ENCODE results near the gene ARHGAP15. TPM values are rescaled to one million over a fixed set of nuclear protein-coding genes. Genes with fewer than 3 reads are reported as not detected.

Gene ARHGAP15
- total RNA-seq, 2 donors from 2014 or later, result 2.6 to 6.9 TPM

DNA sequence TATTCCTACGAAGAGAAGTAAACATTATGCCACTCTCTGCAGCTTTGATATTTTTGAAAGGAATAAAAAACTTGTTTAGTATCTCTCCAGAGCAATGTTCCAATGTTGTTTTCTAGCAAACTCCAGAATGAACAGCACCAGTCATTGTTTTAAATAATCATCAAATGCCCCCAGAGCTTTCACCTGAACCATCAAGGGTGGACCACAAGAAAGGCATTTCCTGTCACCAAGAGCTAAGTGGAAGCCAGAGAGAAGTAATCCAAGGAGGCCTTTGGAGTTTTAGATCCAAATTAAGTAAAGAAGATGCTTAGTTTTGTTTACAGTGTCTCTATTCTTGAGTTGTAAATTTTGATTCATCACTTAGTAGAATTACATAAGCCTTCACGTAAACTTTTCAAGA lies 559.0 kb downstream of the ARHGAP15 start:
- Histone ChIP-seq H3K27ac (no peak overlapping the region), H3K9me3 (no peaks in the 10 kb centered on the region), H3K4me3 (no peak overlapping the region), H3K27me3 (no peaks in the 10 kb centered on the region), H3K36me3 (no peaks in the 10 kb centered on the region), H3K4me1 (no peaks in the 10 kb centered on the region)
- no peak for DNase-seq (ENCODE audit: low spot score)
- TF ChIP-seq, protein P1, sequence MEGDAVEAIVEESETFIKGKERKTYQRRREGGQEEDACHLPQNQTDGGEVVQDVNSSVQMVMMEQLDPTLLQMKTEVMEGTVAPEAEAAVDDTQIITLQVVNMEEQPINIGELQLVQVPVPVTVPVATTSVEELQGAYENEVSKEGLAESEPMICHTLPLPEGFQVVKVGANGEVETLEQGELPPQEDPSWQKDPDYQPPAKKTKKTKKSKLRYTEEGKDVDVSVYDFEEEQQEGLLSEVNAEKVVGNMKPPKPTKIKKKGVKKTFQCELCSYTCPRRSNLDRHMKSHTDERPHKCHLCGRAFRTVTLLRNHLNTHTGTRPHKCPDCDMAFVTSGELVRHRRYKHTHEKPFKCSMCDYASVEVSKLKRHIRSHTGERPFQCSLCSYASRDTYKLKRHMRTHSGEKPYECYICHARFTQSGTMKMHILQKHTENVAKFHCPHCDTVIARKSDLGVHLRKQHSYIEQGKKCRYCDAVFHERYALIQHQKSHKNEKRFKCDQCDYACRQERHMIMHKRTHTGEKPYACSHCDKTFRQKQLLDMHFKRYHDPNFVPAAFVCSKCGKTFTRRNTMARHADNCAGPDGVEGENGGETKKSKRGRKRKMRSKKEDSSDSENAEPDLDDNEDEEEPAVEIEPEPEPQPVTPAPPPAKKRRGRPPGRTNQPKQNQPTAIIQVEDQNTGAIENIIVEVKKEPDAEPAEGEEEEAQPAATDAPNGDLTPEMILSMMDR (IDR thresholded peaks at IDR 0.05), result no peak

DNA sequence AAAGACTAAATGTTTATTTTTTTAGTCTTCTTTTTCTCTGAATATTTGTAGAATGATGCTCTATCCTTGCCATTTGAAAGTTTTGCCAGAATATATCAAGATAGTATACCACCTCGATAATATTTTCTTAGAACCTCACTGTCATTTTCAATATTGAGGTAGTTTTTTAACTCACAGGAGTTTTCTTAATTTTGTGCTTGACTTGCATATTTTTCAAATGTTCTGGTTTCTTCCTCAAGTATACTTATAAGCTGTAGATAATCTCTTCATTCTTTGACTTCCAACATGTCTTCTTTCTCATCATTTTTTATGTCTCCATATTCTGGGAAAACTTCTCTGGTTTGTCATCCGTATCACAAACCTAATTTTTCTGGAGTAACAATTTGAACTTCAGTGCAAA lies 559.6 kb downstream of the ARHGAP15 start:
- no peaks in the 10 kb centered on the region for H3K9me3 ChIP-seq
- TF ChIP-seq, protein P1 (IDR thresholded peaks at IDR 0.05), result no peak
- H3K27me3 ChIP-seq, result no peaks in the 10 kb centered on the region
- H3K36me3 ChIP-seq, result no peaks in the 10 kb centered on the region
- no peak for DNase-seq (ENCODE audit: low spot score)
- no peaks in the 10 kb centered on the region for H3K4me1 ChIP-seq
- H3K27ac ChIP-seq, result no peak overlapping the region
- no peak overlapping the region for H3K4me3 ChIP-seq

DNA sequence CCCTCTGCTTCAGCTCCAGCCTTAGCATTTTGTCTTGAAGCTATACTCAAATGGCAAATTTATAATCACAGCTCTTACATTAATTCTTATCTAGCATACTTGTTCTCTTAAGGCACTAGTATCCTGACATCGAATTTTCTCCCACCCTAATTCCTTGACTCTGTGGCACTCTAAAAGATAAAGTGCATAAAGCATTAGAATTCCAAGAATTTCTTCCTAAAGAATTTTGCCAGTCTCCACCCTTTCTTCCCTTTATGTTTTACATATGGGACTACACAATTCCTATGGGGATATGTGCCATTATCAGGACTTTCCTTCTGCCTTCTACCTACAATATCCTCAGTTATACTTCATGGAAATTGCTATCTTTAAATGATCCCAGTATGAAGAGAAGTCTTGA lies 560.3 kb downstream of the ARHGAP15 start:
- H3K9me3 ChIP-seq, result no peaks in the 10 kb centered on the region
- H3K27ac ChIP-seq, result no peak overlapping the region
- H3K4me1 ChIP-seq, result no peaks in the 10 kb centered on the region
- no peak for DNase-seq (ENCODE audit: low spot score)
- H3K4me3 ChIP-seq, result no peak overlapping the region
- TF ChIP-seq, protein P1 (IDR thresholded peaks at IDR 0.05), result no peak
- no peaks in the 10 kb centered on the region for H3K27me3 ChIP-seq
- no peaks in the 10 kb centered on the region for H3K36me3 ChIP-seq

DNA sequence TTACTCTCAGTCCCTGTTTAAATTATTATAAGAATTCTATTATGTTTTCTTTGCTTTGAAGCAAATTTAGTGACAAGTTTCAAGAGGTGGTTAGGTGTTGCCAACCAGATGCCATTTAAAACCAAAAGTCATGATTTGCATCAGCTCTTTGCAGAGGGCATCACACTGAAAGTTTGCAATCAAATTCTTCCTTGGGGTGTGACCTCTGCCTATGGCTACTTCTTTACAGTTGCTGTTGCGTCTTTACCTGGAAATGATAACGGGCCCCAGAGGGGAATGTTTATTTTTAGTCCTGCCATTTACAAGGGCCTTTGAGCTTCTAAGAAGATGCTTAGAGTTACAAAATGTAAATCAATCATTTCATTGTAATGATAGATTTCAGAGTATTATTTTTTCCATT lies 561.0 kb downstream of the ARHGAP15 start:
- no peaks in the 10 kb centered on the region for H3K9me3 ChIP-seq
- no peak for DNase-seq (ENCODE audit: low spot score)
- no peak overlapping the region for H3K4me3 ChIP-seq
- TF ChIP-seq, protein P1 (IDR thresholded peaks at IDR 0.05), result no peak
- no peaks in the 10 kb centered on the region for H3K27me3 ChIP-seq
- no peak overlapping the region for H3K27ac ChIP-seq
- no peaks in the 10 kb centered on the region for H3K36me3 ChIP-seq
- H3K4me1 ChIP-seq, result no peaks in the 10 kb centered on the region

DNA sequence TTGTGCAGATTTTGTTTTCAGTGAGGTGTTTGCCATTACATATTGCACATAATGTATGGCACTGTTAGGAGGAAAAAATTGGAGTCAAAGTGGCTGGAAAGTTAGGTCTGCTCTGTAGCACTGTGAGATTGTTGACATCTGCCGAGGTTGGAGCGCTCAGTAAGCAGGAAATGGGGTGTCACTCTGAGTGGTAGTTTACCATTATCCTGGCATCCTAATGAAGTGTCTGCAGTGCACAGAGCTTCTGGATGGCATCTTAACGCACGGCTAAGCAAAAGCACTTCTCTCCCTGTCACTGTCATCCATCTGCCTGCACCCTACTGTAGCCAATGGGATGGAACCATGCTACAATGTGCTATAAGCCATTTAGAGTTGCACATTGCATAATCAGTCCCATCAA lies 561.9 kb downstream of the ARHGAP15 start:
- no peak overlapping the region for H3K4me3 ChIP-seq
- no peaks in the 10 kb centered on the region for H3K9me3 ChIP-seq
- no peak overlapping the region for H3K27ac ChIP-seq
- TF ChIP-seq, protein P1 (IDR thresholded peaks at IDR 0.05), result no peak
- H3K27me3 ChIP-seq, result no peaks in the 10 kb centered on the region
- no peak for DNase-seq (ENCODE audit: low spot score)
- no peaks in the 10 kb centered on the region for H3K4me1 ChIP-seq
- H3K36me3 ChIP-seq, result no peaks in the 10 kb centered on the region

DNA sequence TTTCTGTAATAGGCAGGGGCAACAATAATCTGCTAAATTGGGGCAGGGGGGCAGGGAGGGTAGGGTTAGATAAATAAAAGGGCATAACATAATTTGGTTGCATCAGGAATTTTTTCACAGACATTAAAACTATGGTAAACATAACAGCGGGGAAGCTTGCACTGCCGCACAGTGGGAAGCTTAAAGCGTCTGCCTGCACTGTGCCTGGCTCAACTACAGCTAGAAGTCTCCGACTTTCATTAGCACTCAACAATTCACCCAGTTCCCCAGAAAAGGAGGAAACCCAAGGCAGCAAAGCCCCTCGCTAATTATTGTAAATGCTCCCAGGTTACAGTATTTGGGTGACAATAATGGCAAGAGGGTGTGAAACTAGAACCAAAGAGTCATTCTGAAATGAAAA lies 562.9 kb downstream of the ARHGAP15 start:
- TF ChIP-seq, protein P1 (IDR thresholded peaks at IDR 0.05), result no peak
- no peak overlapping the region for H3K4me3 ChIP-seq
- DNase-seq (ENCODE audit: low spot score), result no peak
- H3K9me3 ChIP-seq, result no peaks in the 10 kb centered on the region
- H3K27me3 ChIP-seq, result no peaks in the 10 kb centered on the region
- no peaks in the 10 kb centered on the region for H3K36me3 ChIP-seq
- H3K27ac ChIP-seq, result no peak overlapping the region
- no peaks in the 10 kb centered on the region for H3K4me1 ChIP-seq

Data from right atrium auricular region (tissue), 2 donors.